NOMO-1 treated with DMSO at 0.1 percent for 48 hours (cell line): Measurements from ENCODE around the gene ARHGEF25.
"Not testable (repeated sequence)": the region's sequence is repeated elsewhere in the genome, so short reads cannot be mapped to it uniquely, and the experiment has no call there.

Source experiments
- DNase-seq: peaks from one replicate; lab custom pipeline; 2025; ENCODE audit not compliant: unreplicated experiment; lab: John Stamatoyannopoulos, UW

Gene ARHGEF25

DNA sequence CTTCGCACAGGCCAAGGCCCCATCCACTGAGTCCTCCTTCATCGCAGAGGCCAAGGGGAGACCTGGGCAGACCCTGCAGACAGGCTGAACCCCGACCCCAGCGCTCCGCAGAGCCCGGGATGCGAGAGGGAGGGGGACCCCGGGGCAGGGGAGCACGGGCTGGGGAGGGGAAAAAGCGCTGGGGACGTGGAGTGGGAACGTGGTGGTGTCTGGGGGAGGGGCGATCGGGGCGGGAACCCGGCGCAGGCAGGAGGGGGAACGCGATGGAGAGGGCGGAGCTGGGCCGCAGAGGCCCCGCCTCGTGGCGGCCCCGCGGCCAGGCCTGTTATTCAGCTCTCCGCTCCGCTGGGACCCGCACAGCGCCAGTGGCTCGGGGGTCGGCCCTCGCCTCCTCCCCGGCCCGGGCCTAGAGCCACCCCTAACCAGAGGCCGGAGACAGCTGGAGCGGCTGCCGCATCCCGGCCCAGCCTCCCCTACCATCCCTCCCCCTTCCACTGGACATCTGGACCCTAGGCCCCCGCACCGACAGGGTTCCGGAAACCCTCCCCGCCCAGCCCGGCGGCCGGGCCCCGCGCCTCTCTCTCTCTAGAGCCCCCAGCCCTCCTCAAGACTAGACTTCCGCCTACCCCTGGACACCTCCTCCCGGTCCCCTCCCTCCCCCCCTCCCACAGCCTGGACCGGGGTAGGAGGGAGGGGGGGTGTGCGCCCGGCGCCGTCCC, at the start of gene ARHGEF25:
ARHGEF25 (plus strand) TSS at position 328 of the 719 bp plus-strand sequence. CDS start 460 bp downstream, outside the sequence.
- no peak for DNase-seq

DNA sequence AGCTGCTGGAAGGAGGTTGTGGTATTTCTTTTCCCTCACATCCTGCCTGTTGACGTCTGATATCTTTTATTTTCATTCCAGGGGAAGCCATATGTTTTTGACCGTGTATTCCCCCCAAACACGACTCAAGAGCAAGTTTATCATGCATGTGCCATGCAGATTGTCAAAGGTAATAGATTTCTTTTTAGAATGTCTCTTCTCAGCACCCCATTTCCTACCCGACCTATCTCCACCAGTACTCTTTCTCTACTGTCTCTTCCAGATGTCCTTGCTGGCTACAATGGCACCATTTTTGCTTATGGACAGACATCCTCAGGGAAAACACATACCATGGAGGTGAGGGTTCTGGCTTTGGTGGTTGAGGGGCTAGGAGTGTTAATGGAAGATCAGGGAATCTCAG, 47.9 kb upstream of the ARHGEF25 start:
- no peak for DNase-seq

DNA sequence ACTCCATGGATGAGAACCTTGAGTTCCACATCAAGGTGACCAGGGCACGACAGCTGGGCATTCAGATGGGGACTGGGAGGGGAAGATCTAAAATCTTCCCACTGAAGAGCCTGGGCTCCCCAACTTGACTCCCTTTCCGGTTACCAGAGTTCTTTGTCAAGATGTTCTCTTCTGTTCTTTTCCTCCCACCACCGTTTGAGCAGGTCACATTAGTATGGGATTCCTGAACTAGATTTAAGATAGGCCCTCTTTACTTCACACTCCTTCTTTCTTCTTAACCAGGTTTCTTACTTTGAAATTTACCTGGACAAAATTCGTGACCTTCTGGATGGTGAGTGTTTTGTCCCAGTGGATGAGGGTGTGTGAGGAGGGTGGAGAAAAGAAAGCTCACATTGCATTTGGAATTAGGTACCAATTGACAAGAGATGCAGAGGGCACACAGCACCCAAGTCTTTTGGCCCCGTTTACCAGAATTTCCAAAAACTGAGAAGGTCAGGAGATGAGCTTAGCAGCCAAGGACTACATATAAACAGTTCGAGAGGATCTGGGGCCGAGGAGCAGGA, 47.0 kb upstream of the ARHGEF25 start:
- no peak for DNase-seq

DNA sequence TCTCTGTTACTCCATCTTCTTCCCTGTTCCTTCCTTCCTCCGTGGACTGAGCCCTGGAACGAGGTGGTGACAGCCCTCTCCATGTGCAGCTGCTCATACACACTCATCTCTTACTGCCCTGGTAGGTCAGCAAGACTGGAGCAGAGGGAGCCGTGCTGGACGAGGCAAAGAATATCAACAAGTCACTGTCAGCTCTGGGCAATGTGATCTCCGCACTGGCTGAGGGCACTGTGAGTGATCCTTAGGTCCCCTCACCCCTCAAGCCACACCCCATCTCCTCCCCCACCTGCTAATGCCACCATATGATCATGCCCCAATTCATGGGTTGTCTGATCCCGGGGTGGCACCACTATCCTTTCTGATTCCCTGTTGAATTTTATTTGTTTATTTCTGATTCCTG, 42.4 kb upstream of the ARHGEF25 start:
- no peak for DNase-seq

DNA sequence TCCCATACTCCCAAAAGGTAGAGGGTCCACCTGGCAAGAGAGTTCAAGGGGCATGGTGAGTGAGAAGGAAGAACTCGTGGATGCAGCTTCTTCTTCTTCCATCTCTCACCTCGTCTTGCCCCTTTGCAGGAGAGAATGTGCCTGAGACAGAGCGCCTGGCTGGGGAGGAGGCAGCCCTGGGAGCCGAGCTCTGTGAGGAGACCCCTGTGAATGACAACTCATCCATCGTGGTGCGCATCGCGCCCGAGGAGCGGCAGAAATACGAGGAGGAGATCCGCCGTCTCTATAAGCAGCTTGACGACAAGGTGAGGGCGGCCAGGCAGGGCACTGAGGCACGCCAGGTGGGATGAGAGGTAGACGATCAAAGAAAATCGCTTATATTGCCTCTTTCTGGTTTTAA, 41.4 kb upstream of the ARHGEF25 start:
- DNase-seq: no peak

DNA sequence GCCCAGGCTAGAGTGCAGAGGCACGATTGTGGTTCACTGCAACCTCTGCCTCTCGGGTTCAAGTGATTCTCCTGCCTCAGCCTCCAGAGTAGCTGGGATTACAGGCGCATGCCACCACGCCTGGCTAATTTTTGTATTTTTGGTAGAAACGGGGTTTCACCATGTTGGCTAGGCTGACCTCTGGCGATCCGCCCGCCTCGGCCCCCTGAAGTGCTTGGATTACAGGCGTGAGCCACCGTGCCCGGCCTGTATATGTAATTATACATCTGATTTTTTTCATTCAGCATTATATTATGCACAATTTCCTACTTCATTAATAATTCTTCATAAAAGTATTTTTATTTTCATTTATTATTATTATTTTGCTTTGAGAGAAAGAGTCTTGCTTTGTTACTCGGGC, 40.8 kb upstream of the ARHGEF25 start:
- not testable (repeated sequence) for DNase-seq

DNA sequence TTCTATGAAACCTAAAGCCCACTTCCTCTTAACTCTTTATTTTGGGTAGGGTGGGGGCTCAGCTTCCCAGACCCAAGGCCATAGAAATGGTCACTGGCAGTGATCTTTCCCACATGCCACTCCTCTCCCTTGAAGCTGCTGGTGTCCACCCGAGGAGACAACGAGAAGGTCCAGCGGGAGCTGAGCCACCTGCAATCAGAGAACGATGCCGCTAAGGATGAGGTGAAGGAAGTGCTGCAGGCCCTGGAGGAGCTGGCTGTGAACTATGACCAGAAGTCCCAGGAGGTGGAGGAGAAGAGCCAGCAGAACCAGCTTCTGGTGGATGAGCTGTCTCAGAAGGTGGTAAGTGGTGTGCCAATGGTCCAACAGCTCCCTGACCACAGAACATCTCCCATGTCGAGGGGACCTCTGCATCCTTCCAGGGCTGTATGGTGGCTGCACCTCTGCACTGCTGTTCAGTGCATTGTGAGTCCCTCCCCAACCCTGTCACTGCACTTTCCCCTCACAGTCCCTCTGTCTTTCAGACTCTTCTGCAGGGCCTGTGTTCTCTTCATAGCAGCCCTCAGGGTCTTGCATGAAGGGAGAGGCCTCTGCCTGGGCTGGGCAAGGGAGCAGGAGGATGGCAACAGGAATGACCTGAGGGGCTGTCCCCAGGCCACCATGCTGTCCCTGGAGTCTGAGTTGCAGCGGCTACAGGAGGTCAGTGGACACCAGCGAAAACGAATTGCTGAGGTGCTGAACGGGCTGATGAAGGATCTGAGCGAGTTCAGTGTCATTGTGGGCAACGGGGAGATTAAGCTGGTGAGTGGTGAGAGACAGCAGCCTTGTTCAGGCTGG, 39.1 kb upstream of the ARHGEF25 start:
- DNase-seq: no peak

DNA sequence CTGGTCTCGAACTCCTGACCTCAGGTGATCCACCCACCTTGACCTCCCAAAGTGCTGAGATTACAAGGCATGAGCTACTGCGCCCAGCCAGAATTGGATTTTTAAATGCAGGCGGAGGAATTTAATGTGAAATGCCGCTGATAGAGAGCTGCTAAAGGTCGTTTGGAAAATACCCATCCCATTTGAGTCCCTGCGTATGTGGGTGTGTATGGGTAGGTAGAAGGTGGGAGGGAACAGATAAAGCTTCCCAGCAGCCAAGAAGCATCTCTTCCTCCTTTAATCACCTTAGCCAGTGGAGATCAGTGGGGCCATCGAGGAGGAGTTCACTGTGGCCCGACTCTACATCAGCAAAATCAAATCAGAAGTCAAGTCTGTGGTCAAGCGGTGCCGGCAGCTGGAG, 36.4 kb upstream of the ARHGEF25 start:
- no peak for DNase-seq

DNA sequence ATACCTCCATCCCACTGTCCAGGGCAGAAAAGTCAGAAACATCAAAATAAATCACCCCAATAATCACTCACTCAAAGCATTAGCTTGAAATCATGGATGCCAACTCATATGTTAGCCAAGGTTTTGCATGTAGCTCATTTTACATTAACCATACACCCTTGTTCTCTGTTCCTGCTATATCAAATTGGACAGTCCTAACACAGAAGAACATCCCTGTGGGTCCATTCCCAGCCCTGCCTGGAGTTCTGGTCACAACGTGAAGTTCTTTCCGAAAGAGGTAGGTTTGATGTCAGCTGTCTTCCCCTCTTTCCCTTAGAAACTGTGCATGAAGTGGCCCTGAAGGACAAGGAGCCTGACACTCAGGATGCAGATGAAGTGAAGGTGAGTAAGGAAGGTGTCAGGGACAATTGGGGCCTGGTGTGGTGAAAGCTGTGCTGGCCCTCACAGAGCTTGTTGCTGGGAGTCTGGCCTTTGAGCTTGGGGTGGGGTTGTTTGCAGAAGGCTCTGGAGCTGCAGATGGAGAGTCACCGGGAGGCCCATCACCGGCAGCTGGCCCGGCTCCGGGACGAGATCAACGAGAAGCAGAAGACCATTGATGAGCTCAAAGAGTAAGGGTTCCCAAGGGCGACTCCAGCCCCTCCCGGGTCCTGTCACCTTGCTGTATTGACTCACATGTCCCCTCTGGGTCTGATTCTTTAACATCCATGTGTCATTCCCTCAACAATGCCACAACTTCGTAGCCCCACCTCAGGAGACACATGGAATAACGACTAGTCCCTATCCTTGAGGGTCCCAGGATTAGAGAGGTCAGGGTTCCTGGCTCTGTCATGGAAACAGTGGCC, 35.2 kb upstream of the ARHGEF25 start:
- DNase-seq: no peak

DNA sequence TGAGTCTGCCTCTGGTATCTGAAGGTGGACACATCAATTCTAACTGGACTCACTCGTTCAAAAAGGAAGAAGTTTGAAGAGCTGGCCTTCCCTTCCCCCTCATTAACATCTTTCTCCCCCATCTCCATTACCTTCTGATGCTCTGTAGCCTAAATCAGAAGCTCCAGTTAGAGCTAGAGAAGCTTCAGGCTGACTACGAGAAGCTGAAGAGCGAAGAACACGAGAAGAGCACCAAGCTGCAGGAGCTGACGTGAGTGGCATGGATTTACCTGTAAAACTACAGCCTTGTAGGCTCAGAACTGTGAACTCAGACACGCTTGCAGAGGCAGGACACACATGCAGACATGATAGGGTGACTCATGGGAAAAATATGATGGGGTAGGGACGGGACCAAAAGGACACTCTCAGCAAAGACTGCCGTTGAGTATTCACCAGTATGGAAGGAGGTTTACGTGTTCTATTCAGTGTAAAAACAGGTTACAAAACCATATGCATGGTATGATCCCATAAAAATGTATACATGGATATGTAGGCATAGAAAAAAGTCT, 34.5 kb upstream of the ARHGEF25 start:
- DNase-seq: no peak

DNA sequence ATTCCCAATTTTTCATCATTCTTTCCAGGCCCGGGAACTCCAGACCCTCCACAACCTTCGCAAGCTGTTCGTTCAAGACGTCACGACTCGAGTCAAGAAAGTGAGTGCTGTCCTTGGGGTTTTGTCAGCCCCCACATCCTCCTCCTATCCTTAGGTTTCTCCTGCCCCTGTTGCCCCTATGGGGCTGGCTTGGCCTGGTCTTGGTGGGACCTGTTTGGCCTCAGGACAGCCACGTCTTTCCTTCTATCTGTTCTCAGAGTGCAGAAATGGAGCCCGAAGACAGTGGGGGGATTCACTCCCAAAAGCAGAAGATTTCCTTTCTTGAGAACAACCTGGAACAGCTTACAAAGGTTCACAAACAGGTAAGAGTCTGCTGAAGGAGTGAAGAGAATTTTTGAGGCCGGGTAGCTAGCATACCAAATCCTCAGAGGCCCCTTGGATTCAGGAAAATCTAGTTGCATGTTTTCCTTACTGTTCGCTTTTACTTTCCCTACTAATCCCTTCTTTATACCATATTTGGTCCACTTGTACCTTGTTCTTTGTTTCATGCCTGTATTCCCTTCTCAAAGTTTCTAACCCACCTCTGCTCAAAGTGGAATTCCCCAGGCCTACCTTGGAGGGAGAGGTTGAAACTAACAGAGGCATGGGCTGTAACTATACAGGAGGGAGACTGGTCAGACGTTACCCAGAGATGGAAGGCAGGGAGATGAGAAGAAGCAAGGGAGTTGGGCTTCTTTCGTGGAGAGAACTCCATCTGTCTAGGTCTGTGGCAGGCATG, 33.1 kb upstream of the ARHGEF25 start:
- DNase-seq: no peak

DNA sequence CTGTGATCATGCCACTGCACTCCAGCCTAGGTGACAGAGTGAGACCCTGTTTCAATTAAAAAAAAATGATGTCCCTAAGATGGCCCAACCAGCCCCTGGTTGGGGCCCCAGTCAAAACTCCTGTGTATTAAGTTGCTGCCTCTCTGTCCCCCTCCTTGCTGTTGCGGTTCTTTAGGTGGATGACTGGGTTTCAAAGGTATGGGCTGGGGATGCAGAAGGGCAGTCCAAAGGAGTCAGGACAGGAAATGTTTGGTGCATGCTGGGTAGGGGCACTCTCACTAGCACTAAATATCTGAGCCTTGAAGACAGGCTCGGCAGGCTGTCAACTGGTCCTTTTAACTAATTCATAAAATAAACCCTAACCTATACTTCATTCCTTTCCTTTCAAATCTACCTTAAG, 32.2 kb upstream of the ARHGEF25 start:
- no peak for DNase-seq

DNA sequence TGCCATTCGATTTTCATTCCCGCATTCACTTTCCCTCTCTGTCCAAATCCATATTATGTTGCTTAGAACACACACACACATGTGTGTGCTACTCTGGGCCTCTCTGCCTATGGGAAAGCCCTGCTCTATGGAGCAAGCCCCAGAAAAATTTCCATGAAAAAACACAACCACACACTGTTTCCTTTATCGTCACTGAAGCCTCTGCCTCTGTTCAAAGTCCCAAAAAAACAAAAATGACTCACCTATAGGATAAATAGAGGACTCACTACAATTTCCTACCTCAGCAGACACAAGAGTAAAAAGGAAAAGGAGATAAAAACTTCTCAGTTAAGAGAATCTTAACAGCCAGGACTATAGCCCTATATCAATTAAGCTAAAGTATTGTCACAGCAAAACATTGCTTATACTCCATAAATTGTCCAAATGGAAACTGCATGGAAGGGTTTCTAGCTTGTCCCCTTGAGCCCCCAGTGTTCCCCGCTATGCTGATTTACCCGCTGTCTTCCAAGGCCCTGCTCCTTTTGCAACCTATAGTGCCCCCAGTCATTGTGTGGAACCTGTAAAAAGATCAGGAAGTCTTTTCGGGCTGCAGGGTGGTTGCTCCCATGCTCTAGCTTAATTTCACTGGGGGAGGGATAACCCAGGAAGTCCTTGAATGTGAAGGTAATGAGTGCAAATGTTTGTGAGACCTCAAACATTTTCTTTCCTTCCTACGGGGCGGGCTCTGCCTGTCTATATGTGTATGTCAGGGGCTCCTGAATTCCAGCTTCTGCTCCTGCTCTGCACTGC, 31.4 kb upstream of the ARHGEF25 start:
- DNase-seq: no peak

DNA sequence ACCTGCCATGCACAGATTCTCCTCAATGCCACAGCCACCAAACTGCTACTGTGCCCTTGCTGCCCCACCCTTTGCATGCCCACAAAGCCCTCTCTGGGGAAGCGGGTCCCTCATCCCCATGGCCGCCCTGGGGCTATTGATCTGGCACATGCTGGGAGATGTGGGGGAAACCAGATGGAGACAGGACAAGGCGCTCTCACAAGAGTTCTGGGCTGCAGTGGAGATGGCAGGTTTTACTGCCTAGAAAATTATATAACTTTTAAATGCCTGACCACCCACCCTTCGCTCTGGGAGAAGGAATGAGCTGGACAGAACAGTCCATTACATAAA, 30.8 kb upstream of the ARHGEF25 start:
- no peak for DNase-seq

DNA sequence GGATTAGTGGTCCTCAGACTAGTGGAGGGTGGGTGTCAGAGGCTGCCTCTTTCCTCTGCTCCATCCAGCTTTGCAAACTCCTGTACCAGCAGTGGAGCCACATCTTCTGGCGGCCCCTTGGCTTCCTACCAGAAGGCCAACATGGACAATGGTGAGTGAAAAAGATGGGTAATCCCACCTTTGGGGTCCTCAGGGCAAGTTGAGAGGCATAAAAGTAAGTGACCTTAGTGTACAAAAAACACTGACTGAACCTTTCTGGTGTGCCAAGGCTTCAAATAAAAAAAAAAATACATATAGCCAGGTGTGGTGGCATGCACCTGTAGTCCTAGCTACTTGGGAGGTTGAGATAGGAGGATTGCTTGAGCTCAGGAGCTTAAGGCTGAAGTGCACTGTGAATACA, 29.4 kb upstream of the ARHGEF25 start:
- no peak for DNase-seq

DNA sequence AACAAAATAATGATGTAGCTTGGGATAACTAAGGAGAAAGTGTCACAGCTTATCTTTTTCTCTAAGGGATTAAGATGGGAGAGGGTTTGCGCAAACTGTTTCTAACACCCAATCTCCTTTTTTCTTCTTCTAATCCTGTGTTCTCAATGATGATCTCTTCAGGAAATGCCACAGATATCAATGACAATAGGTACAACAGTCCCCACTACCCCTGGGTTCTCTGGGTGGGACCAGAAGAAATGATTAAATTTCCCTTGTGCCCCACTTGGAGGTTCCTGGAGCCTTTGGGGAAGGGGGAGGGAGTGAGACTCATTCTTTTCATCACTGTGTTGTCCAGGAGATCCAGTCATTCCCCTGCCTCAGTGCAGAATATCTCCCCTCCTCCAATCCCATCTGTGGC, 28.8 kb upstream of the ARHGEF25 start:
- no peak for DNase-seq

DNA sequence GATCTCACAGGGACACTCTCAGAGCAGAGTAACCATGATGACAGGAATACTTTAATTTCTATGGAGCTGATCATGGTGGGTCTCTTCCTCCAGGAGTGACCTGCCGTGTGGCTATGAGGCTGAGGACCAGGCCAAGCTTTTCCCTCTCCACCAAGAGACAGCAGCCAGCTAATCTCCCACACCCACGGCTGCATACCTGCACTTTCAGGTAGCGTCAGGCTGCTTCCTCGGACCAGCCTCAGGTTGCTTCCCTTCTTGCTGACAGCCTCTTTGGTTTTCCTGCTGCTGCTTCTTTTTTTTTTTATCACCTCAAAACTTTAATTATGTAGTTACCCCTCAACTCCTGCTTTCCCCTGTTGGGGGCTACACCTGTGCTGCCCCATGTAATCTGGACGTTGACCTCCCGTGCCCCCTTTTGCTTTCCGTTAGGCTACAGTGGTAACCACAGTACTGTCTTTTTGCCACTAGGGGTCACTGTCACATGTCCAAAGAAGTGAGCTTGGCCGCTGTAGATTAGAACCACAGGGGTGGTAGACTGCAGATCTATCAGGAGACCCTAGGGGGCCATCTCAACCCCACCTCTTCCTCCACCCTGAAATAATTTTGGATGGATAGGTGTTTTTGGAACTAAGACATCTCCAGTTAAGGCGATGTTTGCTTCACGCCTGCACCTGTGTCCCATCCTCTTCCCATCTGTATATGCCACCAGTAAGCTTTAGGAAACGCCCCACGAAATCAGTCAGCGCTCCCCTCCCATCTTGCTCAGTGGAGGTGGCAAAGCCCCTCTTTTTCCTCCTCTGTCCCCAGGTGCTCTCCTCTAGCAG, 28.0 kb upstream of the ARHGEF25 start:
- peak; percentile 73 for DNase-seq

DNA sequence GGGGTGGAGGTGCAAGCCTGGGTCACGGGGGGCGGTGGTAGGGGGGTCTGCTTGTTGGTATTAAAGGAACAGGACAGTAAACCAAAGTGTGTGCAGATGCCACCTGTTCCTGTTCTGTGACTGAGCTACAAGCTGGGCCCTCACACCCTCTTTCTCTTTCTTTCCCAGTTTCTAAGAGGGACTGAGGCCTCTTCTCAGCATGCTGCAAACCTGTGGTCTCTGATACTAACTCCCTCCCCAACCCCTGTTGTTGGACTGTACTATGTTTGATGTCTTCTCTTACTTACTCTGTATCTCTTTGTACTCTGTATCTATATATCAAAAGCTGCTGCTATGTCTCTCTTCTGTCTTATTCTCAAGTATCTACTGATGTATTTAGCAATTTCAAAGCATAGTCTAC, 27.2 kb upstream of the ARHGEF25 start:
- DNase-seq: no peak

DNA sequence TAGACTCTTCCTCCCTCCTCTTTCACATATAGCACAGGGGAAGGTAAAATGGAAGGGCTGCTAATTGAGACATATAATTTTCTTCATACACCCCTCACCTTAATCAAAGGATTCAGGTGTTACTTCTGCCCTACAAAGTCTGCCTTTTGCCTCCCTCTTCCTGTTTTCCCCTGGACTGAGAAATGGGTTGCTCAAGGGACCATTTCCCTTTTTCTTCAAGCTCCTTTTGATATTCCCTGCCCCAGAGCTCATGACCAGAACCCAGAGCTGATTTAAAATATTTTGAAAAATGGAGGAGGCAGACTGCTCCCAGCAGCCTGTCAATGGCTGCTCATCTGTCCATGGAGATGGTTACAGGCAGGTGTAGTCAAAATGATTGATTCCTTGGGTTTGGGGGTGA, 26.5 kb upstream of the ARHGEF25 start:
- peak; percentile 61 for DNase-seq
